ENCODE measurements around the gene REN.

Gene REN

GRCh38 chr1:204191456-204191855 is 25.3 kb upstream of the REN start:
- in situ Hi-C loops (cut with MboI; ENCODE audit: low sequenced_read_pairs): no loop called here

- in situ Hi-C loops (cut with MboI; ENCODE audit: low sequenced_read_pairs): no loop called here
Measured at GRCh38 chr1:204190212-204191211, 24.4 kb upstream of the REN start.

DNA sequence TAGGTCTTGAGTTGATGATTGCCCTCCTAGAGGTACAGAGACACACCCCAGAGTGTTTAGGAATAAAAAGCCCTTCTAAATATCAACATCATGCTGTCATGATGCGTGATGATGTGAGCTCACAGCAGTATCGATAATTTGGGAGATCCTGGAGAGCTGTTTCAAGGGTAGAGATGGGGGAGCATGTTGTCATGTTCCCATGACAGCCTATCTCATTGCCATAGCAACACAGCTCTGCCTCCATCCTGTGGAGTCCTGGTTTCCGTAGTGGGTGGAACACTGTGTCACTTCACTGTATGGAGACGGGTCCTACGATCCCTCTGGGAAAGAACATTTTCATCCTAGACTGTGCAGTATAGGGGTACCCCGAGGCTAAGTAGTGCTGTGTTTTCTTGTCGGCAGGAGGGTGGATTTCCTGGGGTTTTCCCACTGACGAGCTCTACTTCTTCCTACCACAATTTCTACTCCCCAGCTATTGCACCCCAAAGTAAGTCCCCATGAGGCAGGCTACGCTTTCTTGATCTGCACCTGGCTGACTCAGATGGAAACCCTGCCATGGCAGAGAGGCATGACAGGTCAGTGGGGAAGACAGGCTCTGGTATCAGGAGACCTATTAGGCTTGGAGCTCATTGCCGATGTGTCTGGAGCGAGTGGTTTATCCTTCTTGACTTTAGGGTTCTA is 23.0 kb upstream of the REN start:
- in situ Hi-C loops (cut with MboI; ENCODE audit: low sequenced_read_pairs): no loop called here

GRCh38 chr1:204186597-204186996 is 20.5 kb upstream of the REN start:
- in situ Hi-C loops (cut with MboI; ENCODE audit: low sequenced_read_pairs): no loop called here

- in situ Hi-C loops (cut with MboI; ENCODE audit: low sequenced_read_pairs): no loop called here
Measured at GRCh38 chr1:204181116-204181515, 15.0 kb upstream of the REN start.

DNA sequence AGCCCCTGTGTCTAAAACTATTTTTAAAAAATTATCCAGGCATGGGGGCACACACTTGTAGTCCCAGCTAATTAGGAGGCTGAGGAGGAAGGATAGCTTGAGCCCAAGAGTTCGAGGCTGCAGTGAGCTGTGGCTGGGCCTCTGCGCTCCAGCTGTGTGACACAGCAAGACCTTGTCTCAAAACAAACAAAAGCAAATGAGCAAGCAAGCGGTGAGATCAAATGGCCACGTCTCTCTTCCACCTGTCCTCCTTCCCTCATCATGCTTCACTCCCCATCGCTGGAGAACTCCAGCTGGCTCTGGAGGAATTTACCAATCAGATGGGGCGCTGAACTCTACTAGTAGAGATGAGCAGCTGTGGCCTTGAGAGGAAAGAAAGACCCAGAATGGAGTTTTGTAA is 14.0 kb upstream of the REN start:
- in situ Hi-C loops (cut with MboI; ENCODE audit: low sequenced_read_pairs): no loop called here

DNA sequence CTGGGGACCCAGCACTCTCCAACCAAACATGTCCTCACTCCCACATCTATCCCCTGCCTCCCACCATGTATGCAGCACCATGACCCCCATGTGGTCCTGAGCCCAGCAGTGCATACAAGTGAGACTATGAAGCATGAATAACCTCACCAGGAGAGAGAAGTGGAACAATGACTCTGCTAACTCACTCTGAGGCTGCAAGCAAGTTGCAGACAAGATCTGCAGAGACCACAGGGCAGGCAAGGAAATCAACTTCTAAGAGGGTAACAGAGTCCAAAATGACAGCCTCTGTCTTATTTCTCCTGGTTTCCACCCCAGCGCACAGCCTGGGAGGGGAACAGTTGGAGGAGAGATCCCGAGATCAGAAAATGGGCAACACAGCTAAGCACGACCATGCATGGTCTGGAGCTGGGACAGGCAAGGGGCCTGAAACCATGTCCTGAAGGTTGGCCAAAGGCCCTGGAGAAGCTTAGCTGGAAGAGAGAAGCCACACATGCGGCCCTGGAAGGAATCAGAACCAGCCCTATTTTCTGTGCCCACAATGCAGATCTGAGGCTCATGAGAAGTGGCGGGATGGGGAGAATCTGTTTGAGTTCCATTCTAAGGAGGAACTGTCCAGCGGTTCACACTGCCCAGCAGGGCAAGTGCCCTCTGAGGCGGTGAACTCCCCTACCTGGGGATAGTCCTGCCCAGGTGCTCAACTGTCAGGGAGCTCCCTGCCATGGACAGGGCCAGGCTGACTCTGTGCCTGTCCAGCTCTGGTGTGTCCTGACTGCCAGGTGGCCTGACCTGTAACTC is 12.5 kb upstream of the REN start:
- in situ Hi-C loops (cut with MboI; ENCODE audit: low sequenced_read_pairs): no loop called here

- in situ Hi-C loops (cut with MboI; ENCODE audit: low sequenced_read_pairs): no loop called here
Measured at GRCh38 chr1:204177133-204177532, 11.0 kb upstream of the REN start.

- in situ Hi-C loops (cut with MboI; ENCODE audit: low sequenced_read_pairs): no loop called here
Measured at GRCh38 chr1:204176049-204176448, 9.9 kb upstream of the REN start.

DNA sequence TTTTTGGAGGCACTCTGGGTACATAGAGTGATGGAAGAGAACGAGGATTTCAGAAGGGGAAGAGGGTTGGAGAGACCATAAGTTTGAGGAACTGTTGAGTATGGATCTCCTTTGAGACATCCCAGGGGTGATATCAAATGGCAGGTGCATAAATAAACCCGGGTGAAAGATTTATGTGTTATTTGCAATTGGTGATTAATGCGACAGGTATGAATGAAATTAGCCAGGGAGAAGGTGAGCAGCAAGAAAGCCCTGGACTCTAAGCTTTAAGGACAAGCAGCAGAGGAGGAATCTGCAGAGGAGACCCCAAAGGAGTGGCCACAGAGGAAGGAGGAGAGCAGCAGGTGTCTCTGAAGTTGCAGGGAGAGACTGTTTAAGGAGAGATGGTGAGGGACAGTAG is 8.8 kb upstream of the REN start:
- in situ Hi-C loops (cut with MboI; ENCODE audit: low sequenced_read_pairs): loop anchor here (25.0 kb wide), 1 partner anchor 187 kb away; the partner anchor contains the start of gene PLEKHA6

GRCh38 chr1:204172404-204173029 is 6.4 kb upstream of the REN start:
- in situ Hi-C loops (cut with MboI; ENCODE audit: low sequenced_read_pairs): loop anchor here (25.0 kb wide), 1 partner anchor 190 kb away; the partner anchor contains the start of gene PLEKHA6

DNA sequence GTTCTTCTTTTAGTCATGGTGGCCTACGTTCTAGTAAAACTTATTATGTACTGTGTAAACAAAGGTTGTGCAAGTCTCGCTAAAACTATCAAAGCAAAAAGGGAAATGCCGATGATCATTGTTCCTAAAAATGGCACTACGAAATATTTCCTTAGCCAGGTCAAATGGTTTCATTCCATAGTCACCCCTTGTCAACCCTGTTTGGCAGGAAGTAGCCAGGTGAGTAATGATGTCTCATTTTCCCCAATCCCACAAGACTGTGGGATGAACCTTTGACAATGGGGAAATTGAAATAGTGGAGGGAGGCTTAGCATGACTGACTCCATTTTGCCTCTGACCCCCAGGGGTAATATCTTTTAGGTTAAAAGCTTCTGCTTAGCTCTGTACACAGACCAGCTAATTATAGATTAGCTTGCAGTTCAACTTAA is 5.6 kb upstream of the REN start:
- in situ Hi-C loops (cut with MboI; ENCODE audit: low sequenced_read_pairs): loop anchor here (25.0 kb wide), 1 partner anchor 191 kb away; the partner anchor contains the start of gene PLEKHA6

DNA sequence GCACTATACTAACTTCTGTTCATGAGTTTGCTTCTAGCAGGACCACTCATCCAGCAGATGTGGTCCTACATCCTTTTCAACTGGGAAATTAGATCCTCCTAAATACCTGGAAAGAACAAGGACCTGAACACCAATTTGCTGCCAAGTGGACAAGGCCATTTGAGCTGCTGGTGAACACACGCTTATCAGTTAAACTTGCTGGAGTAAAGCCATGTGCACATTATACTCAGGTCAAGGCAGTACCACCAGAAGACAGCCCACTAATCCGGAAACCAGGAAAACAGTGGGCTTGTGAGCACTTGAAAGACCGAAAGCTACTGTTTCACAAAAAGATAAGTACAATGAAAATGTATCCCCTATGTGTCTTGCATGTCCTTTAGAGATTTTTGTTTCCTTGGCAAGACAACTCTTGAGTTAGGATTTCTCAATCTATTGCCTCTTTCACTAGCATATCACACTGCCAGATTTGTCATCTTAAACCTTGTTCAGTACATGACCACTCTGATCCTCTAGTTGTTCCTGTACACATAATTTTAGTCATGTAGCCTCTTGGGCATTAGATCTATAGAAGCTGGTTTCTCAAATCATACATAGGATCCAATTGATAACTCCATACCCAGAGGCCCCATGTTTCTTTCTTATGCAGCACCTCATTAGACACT is 4.5 kb upstream of the REN start:
- in situ Hi-C loops (cut with MboI; ENCODE audit: low sequenced_read_pairs): loop anchor here (25.0 kb wide), 1 partner anchor 192 kb away; the partner anchor contains the start of gene PLEKHA6

DNA sequence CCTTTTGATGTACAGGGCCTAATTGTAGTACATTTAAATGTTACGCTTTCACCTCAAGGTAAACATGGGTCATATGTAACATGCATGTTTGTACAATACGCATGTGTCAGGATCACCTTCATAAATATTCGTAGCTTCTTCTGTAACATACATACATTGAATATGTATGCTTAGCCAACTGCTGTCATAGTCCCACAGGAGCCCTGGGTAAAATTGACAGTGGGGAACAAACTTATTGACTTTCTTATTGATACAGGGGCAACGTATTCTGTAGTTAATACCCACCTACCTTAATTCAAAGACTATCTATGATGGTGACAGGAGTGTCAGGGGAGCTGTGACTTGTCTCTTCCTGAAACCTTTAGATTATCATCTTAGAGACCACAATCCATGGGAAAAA is 3.7 kb upstream of the REN start:
- in situ Hi-C loops (cut with MboI; ENCODE audit: low sequenced_read_pairs): loop anchor here (25.0 kb wide), 1 partner anchor 192 kb away; the partner anchor contains the start of gene PLEKHA6

- in situ Hi-C loops (cut with MboI; ENCODE audit: low sequenced_read_pairs): loop anchor here (25.0 kb wide), 1 partner anchor 195 kb away; the partner anchor contains the start of gene PLEKHA6
Measured at GRCh38 chr1:204167730-204168129, 1.6 kb upstream of the REN start.

- in situ Hi-C loops (cut with MboI; ENCODE audit: low sequenced_read_pairs): loop anchor here (25.0 kb wide), 1 partner anchor 200 kb away; the partner anchor contains the start of gene PLEKHA6
Measured at GRCh38 chr1:204162494-204163074, 3.6 kb downstream of the REN start.

DNA sequence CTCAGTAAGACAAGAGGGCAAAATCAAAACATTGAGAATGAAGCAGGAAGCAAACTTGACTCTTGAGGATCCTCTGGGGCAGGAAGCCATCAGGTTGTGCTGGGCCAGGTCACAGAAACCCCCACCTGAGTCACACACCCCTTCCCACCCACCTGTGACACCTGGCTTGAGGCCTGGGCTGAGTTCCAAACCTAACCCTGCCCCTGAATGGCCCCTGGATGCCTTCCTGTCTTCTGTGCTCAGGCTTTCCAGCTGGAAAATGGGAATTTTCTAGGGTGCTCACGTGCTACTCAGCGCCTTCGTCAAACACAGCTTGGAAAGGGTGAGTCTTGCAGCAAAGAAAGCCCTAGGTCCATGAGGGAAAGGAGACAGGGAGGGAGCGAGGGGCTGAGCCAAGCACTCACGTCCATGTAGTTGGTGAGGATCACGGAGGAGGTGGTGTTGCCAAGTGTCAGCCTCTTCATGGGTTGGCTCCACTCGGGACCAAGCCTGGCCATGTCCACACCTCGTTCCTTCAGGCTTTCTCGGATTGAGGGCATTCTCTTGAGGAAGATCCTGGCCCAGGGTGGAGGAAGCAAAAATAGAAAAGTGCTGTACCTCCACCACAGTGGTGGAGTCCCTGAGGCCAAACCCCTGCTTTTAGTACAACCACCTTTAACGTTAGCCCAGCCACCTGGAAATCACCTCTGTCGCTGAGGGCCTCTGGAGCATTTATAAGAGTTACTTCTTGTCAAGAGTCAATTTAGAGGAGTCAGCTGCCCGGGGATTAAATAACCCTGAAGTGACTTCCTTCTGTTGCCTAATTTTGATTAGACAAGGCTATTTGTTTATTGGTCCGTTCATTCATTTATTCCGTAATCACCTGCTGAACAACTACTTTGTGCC is 4.3 kb downstream of the REN start:
- in situ Hi-C loops (cut with MboI; ENCODE audit: low sequenced_read_pairs): loop anchor here (25.0 kb wide), 1 partner anchor 200 kb away; the partner anchor contains the start of gene PLEKHA6

DNA sequence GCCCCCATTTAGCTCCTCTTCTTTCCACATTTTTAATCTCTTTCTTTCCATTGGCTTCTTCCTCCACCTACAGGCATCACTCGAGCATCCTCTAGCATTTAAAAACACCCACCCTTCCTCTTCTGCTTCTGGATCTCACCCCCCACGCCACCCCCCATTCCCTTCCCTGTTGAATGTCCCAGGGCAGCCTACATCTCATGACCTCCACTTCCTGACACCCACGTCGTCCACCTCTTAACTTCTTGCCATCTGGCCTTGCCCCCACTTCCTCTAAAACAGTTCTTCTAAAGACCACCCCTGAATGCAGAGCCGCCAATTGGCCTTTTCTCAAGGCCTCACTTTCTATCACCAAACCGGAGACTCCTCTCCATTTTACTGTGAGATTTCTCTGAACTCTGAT is 8.2 kb downstream of the REN start:
- in situ Hi-C loops (cut with MboI; ENCODE audit: low sequenced_read_pairs): loop anchor here (25.0 kb wide), 1 partner anchor 204 kb away; the partner anchor contains the start of gene PLEKHA6
